ENCODE results near the gene SLC25A11.

The SLC25A11 gene

DNA sequence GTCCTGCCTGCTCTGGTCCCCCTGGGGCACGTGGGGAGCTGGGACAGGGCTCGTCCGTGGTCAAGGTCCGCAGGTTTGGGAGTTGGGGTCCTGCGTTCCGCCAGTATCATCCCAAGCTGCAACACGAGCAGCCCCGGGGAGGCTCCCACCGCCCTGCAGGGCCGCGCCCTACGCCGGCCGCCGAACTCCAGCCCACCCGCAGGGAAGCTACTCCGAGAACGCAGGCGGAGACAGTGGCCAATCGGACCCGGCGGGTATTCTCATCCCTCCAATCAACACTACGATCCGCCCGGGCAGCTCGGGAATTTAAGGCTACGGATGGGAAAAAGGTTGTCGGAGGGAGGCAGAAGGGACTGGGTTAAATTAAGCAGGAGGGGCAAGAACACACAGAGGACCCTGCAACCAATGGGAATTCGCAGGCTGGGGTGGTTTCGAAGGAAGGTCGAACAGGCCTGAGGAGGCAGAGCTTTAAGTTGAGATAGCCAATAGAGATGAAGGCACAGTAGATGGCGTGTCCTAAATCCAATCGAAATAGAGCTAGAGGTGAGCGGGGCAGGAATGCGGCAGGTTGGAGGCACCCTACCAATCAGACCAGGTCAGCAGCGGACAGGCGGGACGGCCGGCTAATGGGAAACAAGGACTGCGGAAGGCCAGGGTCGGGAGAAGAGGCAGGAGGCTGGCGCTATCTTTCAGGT lies 27.1 kb upstream of the SLC25A11 start:
- peak; percentile 98 for DNase-seq

DNA sequence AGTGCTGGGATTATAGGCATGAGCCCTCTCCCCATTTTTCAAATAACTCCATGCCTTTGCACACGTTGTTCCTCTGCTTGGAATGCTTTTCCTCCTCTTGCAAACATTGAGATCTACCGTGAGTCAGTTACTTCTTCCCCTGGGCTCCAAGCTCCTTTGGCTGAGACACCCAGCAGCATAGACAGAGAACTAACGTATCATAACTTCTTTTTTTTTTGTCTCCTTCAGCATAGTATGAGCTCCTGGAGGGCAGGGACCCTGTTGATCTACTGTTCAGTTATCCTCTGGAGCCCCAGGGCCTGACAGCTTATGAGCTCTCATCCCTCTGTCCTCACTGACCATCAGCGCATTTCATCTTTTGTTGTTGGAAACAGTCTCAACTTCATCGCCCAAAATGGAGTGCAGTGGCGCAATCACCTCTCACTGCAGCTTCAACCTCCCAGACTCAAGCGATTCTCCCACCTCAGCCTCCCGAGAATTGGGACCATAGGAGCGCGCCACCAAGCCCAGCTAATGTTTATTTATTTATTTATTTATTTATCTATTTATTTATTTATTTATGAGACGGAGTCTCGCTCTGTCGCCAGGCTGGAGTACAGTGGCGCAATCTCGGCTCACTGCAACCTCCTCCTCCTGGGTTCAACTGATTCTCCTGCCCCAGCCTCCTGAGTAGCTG lies 25.6 kb upstream of the SLC25A11 start:
- no peak for DNase-seq

DNA sequence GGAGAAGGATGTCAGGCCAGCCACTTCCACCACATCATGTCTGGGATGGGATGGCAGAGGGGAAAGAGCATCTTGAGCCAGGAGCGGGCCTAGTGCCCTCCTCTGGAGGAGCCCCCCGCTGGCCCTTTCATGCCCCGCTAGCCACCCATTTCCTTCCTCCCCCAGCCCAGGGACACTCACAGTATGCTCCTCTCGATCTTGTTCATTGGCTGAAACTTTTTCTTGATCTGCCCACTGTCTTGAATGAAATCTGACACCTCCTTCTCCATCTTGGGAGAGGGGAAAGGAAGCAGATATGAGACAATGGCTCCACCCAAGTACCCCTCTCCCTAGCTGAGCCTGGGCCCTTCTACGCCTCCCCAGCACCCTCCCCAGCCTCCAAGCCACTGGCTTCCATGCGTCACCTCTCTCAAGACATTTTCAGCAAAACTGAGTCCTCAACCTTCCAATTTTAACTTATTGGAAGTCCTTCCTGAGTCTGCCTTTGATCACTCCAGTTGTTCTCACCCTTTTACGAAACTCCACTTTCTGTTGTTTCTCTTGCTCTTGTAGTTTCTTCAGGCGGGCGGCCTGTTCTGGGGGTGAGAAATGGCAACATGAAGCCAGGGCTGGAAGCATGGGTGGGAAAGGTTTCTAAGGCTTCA lies 20.6 kb upstream of the SLC25A11 start:
- no peak for DNase-seq

DNA sequence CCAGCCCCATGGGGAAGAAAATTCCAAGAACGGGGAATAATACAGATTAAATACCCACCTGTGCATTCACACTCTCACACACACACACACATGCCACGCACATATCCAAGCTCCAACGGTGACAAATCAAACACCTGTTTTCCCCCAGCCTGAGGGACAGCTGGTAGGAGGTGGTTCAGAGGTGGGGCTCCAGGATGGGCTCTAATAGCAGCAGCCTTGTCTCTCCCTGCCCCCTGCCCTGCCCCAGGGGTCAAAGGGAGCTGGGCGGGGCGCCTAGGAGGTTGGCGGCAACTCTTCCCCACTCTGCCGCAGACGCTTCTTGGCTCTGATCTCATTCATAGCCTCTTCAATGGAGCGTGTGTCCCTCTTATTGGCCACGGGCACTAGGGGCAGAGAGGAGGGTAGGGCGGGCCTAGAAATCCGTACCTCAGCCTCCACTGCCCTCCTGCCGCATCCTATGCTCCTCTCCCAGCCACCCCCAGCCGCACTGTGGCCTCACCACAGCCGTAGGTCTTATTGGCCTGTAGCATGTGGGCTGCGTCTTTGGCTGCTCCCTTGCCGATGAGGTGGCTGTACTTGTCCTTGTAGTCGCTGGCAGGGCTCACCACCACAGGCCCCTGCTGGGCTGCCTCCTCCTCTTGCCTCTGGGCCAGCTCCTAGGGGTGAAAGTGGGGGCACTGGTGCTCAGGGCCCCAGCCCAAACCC lies 19.6 kb upstream of the SLC25A11 start:
- DNase-seq: no peak

DNA sequence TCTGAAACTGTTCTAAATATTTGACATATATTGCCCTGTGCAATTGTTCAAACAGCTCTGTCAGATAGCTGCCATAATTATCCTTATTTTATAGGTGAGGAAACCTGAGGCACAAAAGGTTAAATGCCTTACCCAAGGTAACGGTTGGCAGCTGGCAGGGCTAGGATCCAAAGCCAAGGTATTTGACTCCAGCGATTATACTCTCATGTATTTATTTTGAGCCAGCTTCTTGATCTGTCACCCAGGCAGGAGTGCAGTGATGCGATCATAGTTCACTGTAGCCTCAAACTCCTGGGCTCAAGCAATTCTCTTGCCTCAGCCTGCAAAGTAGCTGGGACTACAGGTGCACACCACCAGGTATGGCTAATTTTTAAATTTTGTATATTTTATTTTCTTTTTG lies 18.3 kb upstream of the SLC25A11 start:
- DNase-seq: no peak

DNA sequence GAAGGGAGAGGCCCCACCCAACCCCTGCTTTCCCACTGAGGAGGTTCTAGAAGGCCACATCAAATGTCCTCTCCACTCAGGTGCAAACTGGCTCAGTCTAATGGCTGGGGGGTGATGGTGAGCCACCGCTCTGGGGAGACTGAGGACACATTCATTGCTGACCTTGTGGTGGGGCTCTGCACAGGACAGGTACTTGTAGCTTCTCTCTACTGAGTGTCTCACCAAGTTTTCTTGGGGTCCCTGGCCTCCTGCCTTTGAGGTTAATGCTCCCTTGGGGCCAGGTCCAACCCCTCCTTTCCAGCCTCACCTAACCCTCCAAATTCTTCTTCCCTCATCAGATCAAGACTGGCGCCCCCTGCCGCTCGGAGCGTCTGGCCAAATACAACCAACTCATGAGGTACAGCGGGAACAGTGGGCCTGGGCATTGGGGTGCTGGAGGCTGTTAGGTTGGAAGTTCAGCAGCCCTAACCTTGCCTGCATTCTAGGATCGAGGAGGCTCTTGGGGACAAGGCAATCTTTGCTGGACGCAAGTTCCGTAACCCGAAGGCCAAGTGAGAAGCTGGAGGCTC lies 16.7 kb upstream of the SLC25A11 start:
- DNase-seq: no peak

DNA sequence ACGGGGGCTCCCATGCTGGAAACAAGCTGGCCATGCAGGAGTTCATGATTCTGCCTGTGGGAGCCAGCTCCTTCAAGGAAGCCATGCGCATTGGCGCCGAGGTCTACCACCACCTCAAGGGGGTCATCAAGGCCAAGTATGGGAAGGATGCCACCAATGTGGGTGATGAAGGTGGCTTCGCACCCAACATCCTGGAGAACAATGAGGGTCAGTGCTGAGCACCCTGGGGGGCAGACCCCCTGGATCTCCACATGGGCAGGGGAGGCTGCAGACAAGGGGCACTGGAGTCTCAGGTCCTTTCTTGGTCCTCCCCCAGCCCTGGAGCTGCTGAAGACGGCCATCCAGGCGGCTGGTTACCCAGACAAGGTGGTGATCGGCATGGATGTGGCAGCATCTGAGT lies 15.2 kb upstream of the SLC25A11 start:
- DNase-seq: no peak

DNA sequence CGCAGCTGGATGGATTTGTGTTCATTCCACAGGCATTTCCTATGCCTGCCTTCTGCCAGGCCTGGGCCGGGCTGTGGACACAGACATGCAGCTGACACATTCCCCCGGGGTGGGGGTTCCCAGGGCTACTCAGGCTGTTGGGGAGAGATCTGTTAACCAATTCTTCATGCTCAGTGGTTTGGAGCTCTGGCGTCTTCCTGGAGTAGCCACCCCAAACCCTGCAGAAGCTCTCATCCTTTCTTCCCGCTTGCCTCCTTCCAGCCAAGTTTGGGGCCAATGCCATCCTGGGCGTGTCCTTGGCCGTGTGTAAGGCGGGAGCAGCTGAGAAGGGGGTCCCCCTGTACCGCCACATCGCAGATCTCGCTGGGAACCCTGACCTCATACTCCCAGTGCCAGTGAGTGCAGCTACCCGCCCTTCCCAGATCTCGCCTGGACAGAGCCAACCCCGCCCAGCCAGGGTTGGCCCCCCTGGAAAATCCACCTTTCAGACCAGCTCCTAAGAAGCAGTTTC lies 13.7 kb upstream of the SLC25A11 start:
- DNase-seq: no peak

DNA sequence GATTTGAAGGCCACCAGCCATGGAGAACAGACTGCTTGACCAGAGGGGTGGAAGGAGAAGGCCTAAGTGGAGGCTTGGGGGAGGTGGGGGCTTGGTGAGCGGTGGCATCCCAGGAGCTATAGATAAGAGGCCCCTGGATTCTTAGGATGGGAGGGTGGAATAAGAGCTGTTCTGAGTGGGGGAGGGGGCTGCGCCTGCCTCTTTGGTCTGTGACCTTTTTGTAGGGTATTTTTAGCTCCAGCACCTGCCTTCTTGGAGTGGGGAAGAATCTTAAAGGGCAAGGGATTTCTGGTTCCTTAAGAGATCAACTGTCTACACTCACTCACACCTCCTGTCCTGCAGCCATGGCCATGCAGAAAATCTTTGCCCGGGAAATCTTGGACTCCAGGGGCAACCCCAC lies 11.6 kb upstream of the SLC25A11 start:
- DNase-seq: no peak

DNA sequence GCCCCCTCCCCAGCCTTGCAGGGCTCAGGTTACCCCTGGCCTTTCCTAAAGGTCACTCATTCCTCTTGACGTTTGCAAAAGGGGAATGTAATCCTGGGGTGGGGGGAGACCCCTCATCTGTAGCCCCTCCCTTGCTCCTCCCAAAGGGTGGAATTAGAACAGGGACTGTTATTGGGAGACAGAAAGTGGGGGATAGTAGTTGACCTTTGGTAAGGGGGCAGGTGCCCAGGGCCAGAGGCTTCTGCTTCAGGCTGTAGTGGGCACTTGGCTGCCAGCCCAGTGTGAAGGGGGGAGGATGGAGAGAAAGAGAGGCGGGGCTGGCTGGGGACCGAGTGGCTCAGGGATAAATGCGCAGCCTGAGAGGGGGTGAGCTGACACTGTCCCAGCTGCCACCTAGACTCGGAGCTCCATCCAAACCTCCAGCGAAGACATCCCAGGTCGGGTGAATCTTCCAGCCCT lies 10.9 kb upstream of the SLC25A11 start, which contains the start of gene ENO3:
Gene ENO3 (plus strand): TSS at position 374 of the 459 bp plus-strand sequence. CDS start 711 bp downstream, outside the sequence.
- no peak for DNase-seq

DNA sequence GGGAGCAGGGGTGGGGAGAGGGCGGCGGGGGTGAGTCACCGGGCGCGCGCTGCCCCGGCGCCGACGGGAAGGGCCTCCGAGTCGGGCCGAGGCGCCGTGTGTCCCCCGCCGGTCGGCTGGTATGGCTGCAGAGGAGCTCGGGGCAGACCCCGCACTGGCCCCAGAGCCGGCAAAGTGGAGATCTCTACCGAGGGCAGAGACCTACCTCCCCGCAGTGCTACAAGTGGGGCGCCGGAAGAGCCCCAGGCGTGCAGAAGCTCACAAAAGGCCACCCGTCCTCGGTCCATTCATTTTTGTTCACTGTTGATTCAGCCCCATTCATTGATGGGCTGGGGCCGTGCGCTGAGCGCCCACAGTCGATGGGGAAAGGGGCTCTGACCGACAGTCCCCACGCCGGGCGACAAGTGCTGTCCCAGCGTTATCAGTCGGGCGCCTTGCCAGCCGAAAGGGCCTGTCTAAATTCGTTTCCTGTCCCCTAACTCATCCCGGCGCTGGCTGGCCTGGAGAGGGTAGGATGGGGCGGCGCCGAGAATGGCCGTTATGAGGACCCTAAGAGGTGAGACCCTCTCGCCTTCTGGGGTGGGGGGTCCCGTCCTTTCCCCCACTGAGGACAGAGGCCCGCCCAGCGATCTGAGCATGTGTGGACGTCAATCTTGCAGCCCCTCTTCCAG lies 10.4 kb upstream of the SLC25A11 start:
- DNase-seq: no peak

DNA sequence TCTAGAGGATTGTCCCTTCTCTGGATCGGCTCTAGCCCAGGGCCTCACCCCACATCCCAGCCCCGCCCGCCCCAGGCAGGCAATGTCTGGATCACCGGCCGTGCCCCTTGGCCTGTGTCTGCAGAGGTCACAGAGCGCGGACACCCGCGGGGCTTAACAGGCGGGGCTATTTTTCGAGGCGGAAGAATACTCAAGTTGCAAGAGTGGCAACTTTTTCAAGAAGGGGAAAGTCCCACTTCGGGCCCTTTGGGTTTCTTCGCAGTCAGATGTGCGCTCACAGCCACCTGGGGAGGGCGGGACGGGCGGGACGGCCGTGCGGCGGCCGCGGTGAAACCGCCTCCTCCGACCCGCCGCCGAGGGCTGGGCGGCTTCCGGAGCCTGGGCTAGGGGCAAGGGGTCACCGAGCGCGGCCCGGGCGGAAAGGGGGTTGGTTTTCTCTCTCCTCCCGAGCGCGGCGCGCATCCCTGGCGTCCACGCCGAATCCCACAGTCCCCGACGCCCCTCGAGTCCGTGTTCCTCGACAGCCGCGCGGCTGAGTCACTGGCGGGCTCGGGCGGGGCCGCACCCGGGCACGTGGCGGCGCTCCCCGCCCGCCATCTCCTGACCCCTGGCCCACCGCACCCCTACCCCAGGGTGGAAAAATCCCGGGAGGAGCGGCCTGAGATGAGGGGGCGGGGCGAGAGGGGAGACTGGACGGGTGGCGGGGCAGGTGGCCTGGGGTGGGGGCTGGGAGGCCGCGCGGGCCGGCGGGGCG lies 9.7 kb upstream of the SLC25A11 start:
- DNase-seq: no peak

DNA sequence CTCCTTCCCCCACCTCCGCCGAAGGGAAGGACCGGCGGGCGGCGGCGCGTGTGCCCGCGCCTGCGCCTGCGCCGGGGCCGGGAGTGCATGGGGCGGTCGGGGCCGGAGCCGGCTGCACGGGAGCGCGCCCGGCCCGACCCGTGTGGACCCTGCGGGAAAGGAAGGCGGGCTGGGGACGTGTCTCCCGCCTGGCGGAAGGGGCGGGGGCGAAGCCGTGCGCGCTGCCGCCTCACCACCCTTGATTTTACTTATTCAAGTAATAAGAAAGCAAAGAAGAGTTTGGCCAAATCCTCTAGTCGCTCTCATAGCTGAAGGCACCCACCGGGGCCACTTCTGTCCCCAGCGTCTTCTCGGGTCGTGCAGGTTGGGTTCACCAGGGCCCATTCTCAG lies 9.1 kb upstream of the SLC25A11 start:
- DNase-seq: no peak

DNA sequence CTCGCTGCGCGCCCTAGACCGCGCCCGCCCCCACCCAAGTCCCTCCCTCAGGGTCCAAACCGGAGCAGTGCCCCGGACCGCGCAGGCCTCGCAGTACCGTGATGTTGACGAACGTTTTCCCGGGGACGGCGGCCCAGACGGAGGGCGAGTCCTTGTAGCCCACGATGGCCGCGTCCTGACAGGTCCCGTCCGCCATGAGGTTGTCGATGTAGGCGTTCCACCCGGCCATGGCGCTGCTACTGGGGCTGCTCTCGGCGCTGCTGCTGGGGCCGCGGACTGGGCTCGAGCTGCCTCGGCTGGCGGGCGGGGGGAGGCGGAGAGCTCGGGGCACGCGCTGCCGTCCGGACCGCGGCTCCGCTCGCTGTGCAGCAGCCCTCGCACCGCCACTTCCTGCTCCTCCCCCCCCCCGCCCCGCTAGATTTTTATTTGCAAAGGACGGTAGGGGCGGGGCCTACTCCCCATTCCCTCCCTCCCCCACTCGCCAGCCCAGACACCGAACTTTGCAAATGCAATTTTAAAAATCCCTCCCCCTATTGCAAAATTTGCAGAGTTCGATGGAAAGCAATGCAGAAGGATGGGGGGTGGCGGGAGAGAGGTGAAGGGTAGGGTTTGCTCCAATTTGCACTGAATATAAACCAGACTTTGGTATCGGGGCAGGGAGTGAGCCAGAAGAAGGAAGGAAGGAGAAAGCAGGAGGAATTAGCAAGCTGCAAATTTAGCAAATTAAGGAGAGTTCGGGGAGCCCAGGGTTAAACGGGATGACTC lies 8.5 kb upstream of the SLC25A11 start, which contains the start of gene PFN1:
Gene PFN1 (minus strand): TSS at position 365 of the 765 bp plus-strand sequence. CDS start 136 bp downstream, at position 229.
- DNase-seq: peak; percentile 70

GRCh38 chr17:4947411-4948165 lies 7.7 kb upstream of the SLC25A11 start:
- no peak for DNase-seq

DNA sequence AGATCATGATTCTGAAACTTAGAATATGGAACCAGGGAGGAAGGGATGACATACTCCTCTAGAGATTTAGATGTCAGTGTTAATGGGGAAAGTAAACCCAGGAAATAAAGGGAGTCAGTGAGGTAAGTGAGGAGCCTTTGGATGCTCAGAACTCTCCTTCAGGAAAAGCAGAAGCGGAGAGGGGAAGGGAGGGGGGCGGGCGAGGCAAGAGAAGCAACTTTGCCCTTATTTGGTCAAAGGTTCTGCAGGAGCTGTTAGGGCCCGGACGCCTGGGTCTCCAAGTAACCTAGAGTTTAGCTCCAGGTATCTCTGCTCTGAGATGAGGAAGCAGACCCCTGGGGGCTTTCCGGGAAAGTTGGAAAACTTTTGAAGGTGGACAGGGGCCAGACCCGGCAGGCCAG lies 7.2 kb upstream of the SLC25A11 start:
- DNase-seq: no peak

DNA sequence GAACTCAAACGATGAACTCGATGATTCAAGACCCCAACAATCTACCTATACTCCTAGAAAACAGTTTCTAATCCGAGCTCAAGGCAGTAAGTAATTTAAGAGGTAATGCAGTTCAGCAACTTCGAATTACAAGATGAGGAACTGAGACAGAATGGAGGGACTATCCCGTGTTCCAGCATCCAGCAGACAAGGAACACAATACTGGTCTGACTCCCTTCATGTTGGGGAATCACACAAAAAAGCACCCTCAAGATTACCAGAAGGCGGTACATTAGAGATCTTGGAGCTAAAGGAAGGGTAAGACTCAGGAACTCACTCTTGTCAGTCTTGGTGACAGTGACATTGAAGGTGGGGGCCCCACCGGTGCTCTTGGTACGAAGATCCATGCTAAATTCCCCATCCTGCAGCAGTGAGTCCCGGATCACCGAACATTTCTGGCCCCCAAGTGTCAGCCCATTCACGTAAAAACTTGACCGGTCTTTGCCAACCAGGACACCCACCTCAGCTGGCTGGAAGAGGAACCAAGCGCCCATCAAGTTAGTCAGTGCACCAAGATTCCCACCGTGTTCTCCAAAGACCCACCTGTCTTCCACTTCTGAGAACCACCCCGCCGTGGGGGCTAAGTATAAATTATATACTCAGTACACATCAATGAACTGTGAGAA lies 6.6 kb upstream of the SLC25A11 start:
- no peak for DNase-seq

DNA sequence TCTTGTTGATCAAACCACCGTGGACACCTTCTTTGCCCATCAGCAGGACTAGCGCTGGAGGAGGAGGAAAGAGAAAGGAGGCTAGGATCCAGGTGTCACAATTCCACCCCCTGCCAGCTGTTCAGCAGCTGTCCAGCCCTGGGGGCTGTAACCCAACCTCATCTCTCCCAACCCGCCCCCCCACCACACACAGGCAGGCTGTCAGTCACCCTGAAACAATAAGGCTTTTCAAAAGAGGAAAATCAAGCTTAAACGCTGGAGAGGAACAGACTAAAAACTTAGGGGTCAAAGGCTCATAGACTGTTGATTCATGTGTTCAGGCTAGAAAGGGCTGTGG lies 6.1 kb upstream of the SLC25A11 start:
- no peak for DNase-seq
